HepG2 (cell line): Measurements from ENCODE around the gene SLC22A23. TPM values are rescaled to one million over a fixed set of nuclear protein-coding genes. Genes with fewer than 3 reads are reported as not detected.
A peak's percentile ranks its signal among the peaks of the same experiment; 100 is the strongest.

ENCODE experiments used
- CBX1 ChIP-seq: IDR thresholded peaks from one replicate; pipeline ENCODE4 v1.6.1; 2016; ENCODE audit warnings: antibody characterized with exemption, low read depth
- FOSL1 ChIP-seq: sonication (generic); formaldehyde crosslinking; IDR thresholded peaks from 2 replicates; pipeline ENCODE4 v1.9.0; 2021; ENCODE audit warnings: missing genetic modification reagents, borderline replicate concordance
- GATA4 ChIP-seq: sonication (generic); IDR thresholded peaks from 2 replicates; pipeline ENCODE4 v1.6.1; 2016; ENCODE audit warnings: antibody characterized with exemption, low read depth, borderline replicate concordance
- HOXD1 ChIP-seq: sonication (generic); formaldehyde crosslinking; IDR thresholded peaks from 2 replicates; pipeline ENCODE4 v1.5.0; 2020; ENCODE audit warnings: missing genetic modification reagents
- MTA1 ChIP-seq: sonication (generic); formaldehyde crosslinking; IDR thresholded peaks from 2 replicates; pipeline ENCODE4 v1.4.0; 2020; ENCODE audit warnings: missing genetic modification reagents, mild to moderate bottlenecking, borderline replicate concordance
- NR3C1 ChIP-seq: sonication (generic); formaldehyde crosslinking; IDR thresholded peaks from 2 replicates; pipeline ENCODE4 v1.4.0; 2020; ENCODE audit warnings: missing genetic modification reagents
- PCBP1 ChIP-seq: fragments of 200-400 bp; formaldehyde crosslinking; IDR thresholded peaks from 2 replicates; pipeline ENCODE4 v1.6.1; 2017; ENCODE audit warnings: mild to moderate bottlenecking, low read depth, low read length, borderline replicate concordance
- SIX4 ChIP-seq: sonication (generic); formaldehyde crosslinking; IDR thresholded peaks from 2 replicates; pipeline ENCODE4 v1.4.0; 2020; ENCODE audit warnings: missing genetic modification reagents
- SSRP1 ChIP-seq: IDR thresholded peaks from 2 replicates; pipeline ENCODE4 v1.6.1; 2016; ENCODE audit warnings: control low read depth
- TBX2 ChIP-seq: sonication (generic); formaldehyde crosslinking; IDR thresholded peaks from 2 replicates; pipeline ENCODE4 v1.5.0; 2020; ENCODE audit warnings: missing genetic modification reagents, mild to moderate bottlenecking, borderline replicate concordance
- ZFX ChIP-seq: sonication (generic); formaldehyde crosslinking; IDR thresholded peaks from 2 replicates; pipeline ENCODE4 v1.4.0; 2020; ENCODE audit warnings: mild to moderate bottlenecking, low read depth, missing genetic modification reagents, moderate library complexity
- ZNF850 ChIP-seq: sonication (generic); formaldehyde crosslinking; conservative IDR thresholded peaks from 2 replicates; pipeline ENCODE4 v1.9.0; 2021; ENCODE audit warnings: mild to moderate bottlenecking, missing genetic modification reagents
- ZSCAN25 ChIP-seq: sonication (generic); formaldehyde crosslinking; IDR thresholded peaks from 2 replicates; pipeline ENCODE4 v1.8.0; 2022; ENCODE audit warnings: mild to moderate bottlenecking, missing genetic modification reagents
- polyA plus RNA-seq, 8 experiments: library from polyadenylated mRNA; depleted of rRNA in 3 of 8; stranded (reverse) in 7 of 8; unstranded in 1 of 8; fragments of >200 nt; fragmentation: Illumina TruSeq in 4 of 8; extraction: Trizol in 4 of 8; gene quantifications; 2 replicates each; pipeline versions ENCODE4 v1.2.1 to v1.2.3, GENCODE V29; 2011 to 2016; ENCODE audit warnings: low read depth in 4 of 8, missing spikeins in 1 of 8, mixed read lengths in 1 of 8; ENCODE audit not compliant: insufficient read depth in 1 of 8
- total RNA-seq, 5 experiments: library from RNA; depleted of rRNA; stranded (reverse); fragments of >200 nt; fragmentation: Illumina TruSeq; extraction: Trizol; gene quantifications; 2 replicates each; pipeline ENCODE4 v1.2.3, GENCODE V29; 2016; ENCODE audit warnings: low read depth in 1 of 5
- TF ChIP-seq, protein P1 (sequence below): sonication (generic); formaldehyde crosslinking; IDR thresholded peaks from 2 replicates; pipeline ENCODE4 v1.8.0; 2023; ENCODE audit warnings: mild to moderate bottlenecking, missing genetic modification reagents
- TF ChIP-seq, protein P2 (sequence below): sonication (generic); formaldehyde crosslinking; IDR thresholded peaks from 2 replicates; pipeline ENCODE4 v1.5.0; 2020; ENCODE audit warnings: mild to moderate bottlenecking, missing genetic modification reagents, borderline replicate concordance
- TF ChIP-seq, protein P3 (sequence below): sonication (generic); formaldehyde crosslinking; IDR thresholded peaks from 2 replicates; pipeline ENCODE4 v1.4.0; 2020; ENCODE audit warnings: missing genetic modification reagents, borderline replicate concordance

The SLC22A23 gene
- total and polyA plus RNA-seq, 2 of the 13 experiments (the other 11 are each of a cell fraction or from before 2014, with no cell fraction given), result 11.8 to 17.5 TPM

DNA sequence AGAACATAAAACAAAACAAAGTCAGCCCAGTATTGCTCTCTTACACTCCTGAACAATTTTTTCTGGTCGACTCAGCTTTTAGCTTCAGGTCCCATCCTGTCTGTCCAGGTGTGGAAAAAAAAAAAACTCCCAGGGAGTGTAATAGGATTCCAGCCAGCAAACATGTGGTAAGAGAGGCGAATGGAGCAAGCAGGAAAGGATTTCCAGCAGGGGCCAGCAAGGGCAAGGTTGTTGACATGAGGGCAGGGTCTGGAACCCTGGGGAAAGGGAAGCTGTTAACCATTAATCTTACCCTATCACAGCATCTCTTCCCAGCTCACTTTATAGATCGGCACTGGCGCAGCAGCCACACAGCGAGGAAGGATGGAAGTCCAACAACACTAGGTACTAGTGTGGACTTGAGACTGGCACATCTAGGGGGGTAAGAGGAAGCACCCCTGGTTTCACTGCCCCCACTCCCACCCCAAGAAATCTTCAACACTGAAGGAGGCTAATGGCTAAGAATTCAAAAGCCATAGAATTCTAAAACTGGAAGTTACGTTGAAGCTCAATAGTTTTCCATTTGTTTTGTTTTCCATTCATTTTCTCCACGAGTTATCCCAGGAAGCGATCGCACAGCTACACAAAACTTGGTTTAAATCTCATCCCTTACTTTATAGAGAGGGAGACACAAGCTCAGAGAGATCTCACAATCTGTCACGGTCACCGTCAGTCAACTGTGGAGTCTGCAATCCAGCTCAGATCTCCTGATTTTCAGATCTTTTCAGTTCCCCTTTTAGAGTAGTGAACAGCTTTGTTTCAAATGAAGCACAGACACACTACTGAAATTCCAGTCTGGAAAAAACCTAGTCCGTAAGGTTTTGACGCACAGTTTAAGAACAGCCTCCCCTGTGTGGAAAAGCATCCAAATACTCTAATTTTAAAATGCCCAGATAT is 53.3 kb downstream of the SLC22A23 start (continued):
- TF ChIP-seq FOSL1 (CRISPR knock-in tag) (no peak), NR3C1 (CRISPR knock-in tag) (no peak), ZNF850 (peak; percentile 68; the same call in 1 of the 2 replicates), SIX4 (CRISPR knock-in tag) (peak; percentile 100), ZFX (CRISPR knock-in tag) (peak; percentile 42; the same call in 1 of the 2 replicates), PCBP1 (no peak), HOXD1 (CRISPR knock-in tag) (peak; percentile 76; the same call in 1 of the 2 replicates), CBX1 (peak; percentile 58), MTA1 (peak; percentile 89), ZSCAN25 (peak; percentile 91), TBX2 (CRISPR knock-in tag) (peak; percentile 99), GATA4 (peak; percentile 94), SSRP1 (CRISPR knock-in tag) (no peak)
- TF ChIP-seq, protein P1, sequence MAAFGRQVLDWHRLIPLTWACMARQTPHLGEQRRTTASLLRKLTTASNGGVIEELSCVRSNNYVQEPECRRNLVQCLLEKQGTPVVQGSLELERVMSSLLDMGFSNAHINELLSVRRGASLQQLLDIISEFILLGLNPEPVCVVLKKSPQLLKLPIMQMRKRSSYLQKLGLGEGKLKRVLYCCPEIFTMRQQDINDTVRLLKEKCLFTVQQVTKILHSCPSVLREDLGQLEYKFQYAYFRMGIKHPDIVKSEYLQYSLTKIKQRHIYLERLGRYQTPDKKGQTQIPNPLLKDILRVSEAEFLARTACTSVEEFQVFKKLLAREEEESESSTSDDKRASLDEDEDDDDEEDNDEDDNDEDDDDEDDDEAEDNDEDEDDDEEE (CRISPR knock-in tag), result no peak
- TF ChIP-seq, protein P2, sequence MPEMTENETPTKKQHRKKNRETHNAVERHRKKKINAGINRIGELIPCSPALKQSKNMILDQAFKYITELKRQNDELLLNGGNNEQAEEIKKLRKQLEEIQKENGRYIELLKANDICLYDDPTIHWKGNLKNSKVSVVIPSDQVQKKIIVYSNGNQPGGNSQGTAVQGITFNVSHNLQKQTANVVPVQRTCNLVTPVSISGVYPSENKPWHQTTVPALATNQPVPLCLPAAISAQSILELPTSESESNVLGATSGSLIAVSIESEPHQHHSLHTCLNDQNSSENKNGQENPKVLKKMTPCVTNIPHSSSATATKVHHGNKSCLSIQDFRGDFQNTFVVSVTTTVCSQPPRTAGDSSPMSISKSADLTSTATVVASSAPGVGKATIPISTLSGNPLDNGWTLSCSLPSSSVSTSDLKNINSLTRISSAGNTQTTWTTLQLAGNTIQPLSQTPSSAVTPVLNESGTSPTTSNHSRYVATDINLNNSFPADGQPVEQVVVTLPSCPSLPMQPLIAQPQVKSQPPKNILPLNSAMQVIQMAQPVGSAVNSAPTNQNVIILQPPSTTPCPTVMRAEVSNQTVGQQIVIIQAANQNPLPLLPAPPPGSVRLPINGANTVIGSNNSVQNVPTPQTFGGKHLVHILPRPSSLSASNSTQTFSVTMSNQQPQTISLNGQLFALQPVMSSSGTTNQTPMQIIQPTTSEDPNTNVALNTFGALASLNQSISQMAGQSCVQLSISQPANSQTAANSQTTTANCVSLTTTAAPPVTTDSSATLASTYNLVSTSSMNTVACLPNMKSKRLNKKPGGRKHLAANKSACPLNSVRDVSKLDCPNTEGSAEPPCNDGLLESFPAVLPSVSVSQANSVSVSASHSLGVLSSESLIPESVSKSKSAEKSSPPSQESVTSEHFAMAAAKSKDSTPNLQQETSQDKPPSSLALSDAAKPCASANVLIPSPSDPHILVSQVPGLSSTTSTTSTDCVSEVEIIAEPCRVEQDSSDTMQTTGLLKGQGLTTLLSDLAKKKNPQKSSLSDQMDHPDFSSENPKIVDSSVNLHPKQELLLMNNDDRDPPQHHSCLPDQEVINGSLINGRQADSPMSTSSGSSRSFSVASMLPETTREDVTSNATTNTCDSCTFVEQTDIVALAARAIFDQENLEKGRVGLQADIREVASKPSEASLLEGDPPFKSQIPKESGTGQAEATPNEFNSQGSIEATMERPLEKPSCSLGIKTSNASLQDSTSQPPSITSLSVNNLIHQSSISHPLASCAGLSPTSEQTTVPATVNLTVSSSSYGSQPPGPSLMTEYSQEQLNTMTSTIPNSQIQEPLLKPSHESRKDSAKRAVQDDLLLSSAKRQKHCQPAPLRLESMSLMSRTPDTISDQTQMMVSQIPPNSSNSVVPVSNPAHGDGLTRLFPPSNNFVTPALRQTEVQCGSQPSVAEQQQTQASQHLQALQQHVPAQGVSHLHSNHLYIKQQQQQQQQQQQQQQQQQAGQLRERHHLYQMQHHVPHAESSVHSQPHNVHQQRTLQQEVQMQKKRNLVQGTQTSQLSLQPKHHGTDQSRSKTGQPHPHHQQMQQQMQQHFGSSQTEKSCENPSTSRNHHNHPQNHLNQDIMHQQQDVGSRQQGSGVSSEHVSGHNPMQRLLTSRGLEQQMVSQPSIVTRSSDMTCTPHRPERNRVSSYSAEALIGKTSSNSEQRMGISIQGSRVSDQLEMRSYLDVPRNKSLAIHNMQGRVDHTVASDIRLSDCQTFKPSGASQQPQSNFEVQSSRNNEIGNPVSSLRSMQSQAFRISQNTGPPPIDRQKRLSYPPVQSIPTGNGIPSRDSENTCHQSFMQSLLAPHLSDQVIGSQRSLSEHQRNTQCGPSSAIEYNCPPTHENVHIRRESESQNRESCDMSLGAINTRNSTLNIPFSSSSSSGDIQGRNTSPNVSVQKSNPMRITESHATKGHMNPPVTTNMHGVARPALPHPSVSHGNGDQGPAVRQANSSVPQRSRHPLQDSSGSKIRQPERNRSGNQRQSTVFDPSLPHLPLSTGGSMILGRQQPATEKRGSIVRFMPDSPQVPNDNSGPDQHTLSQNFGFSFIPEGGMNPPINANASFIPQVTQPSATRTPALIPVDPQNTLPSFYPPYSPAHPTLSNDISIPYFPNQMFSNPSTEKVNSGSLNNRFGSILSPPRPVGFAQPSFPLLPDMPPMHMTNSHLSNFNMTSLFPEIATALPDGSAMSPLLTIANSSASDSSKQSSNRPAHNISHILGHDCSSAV (CRISPR knock-in tag), result 0 out of 2 replicates have a peak, but pooled peaks have one; percentile 61
- TF ChIP-seq, protein P3, sequence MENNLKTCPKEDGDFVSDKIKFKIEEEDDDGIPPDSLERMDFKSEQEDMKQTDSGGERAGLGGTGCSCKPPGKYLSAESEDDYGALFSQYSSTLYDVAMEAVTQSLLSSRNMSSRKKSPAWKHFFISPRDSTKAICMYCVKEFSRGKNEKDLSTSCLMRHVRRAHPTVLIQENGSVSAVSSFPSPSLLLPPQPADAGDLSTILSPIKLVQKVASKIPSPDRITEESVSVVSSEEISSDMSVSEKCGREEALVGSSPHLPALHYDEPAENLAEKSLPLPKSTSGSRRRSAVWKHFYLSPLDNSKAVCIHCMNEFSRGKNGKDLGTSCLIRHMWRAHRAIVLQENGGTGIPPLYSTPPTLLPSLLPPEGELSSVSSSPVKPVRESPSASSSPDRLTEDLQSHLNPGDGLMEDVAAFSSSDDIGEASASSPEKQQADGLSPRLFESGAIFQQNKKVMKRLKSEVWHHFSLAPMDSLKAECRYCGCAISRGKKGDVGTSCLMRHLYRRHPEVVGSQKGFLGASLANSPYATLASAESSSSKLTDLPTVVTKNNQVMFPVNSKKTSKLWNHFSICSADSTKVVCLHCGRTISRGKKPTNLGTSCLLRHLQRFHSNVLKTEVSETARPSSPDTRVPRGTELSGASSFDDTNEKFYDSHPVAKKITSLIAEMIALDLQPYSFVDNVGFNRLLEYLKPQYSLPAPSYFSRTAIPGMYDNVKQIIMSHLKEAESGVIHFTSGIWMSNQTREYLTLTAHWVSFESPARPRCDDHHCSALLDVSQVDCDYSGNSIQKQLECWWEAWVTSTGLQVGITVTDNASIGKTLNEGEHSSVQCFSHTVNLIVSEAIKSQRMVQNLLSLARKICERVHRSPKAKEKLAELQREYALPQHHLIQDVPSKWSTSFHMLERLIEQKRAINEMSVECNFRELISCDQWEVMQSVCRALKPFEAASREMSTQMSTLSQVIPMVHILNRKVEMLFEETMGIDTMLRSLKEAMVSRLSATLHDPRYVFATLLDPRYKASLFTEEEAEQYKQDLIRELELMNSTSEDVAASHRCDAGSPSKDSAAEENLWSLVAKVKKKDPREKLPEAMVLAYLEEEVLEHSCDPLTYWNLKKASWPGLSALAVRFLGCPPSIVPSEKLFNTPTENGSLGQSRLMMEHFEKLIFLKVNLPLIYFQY (CRISPR knock-in tag), result peak; percentile 77
